Tibial nerve (tissue), 4 donors: ENCODE results near the gene CHIC2. TPM values are rescaled to one million over a fixed set of nuclear protein-coding genes. Genes with fewer than 3 reads are reported as not detected.

Experiments
- DNase-seq, 2 donors: peaks; one replicate each; pipeline ENCODE4 v3.0.0-alpha.2; 2019; ENCODE audit warnings: low spot score in 2 of 2
- H3K27ac ChIP-seq, 4 donors: fragments of 200-600 bp; sonication (generic) in 3 of 4; one replicate each; pipeline ENCODE4 v1.5.1; 2017 to 2019; ENCODE audit warnings: mild to moderate bottlenecking in 1 of 4
- H3K27me3 ChIP-seq, 2 donors: fragments of 200-600 bp; sonication (generic) in 1 of 2; one replicate each; pipeline versions ENCODE4 v1.5.1 to v1.6.0; 2017 to 2019
- H3K36me3 ChIP-seq, 3 donors: fragments of 200-600 bp; sonication (generic); one replicate each; pipeline ENCODE4 v1.5.1; 2018 to 2019
- H3K4me1 ChIP-seq, 4 donors: fragments of 200-600 bp; sonication (generic) in 3 of 4; one replicate each; pipeline ENCODE4 v1.5.1; 2017 to 2019
- H3K4me3 ChIP-seq, 4 donors: fragments of 200-600 bp; sonication (generic) in 3 of 4; one replicate each; pipeline ENCODE4 v1.5.1; 2017 to 2019; ENCODE audit warnings: mild to moderate bottlenecking in 1 of 4, moderate library complexity in 1 of 4
- H3K9me3 ChIP-seq, 4 donors: fragments of 200-600 bp; sonication (generic) in 3 of 4; one replicate each; pipeline ENCODE4 v1.5.1; 2017 to 2019
- EP300 ChIP-seq, 2 donors: sonication (generic); formaldehyde crosslinking; IDR thresholded peaks; one replicate each; pipeline ENCODE4 v1.6.1; 2017; ENCODE audit warnings: antibody characterized with exemption in 2 of 2, mild to moderate bottlenecking in 1 of 2
- POLR2A ChIP-seq, 2 donors: fragments of 450-650 bp; IDR thresholded peaks; one replicate each; pipeline ENCODE4 v1.6.1; 2017; ENCODE audit warnings: antibody characterized with exemption in 2 of 2, mild to moderate bottlenecking in 2 of 2, moderate library complexity in 2 of 2
- WGBS, 2 donors: methylation state at CpG; one replicate each; pipeline ENCODE4 v1.1.5; 2018; 5-methylcytosine and 5-hydroxymethylcytosine counted together
- total RNA-seq, 4 donors: library from RNA; depleted of rRNA; stranded (reverse); fragments of >200 nt; gene quantifications; one replicate each; pipeline ENCODE4 v1.1.0, GENCODE V29; 2016
- TF ChIP-seq, protein P1 (sequence below), 5 experiments: fragments of 200-600 bp in 3 of 5; fragments of 450-650 bp in 2 of 5; sonication (generic) in 3 of 5; IDR thresholded peaks; one replicate each; pipeline ENCODE4 v1.5.1; 2016 to 2019; ENCODE audit warnings: antibody characterized with exemption in 5 of 5, mild to moderate bottlenecking in 3 of 5, moderate library complexity in 2 of 5

Gene CHIC2
- total RNA-seq, 4 donors from 2014 or later = 51.1 to 84.6 (median 60.6) TPM

DNA sequence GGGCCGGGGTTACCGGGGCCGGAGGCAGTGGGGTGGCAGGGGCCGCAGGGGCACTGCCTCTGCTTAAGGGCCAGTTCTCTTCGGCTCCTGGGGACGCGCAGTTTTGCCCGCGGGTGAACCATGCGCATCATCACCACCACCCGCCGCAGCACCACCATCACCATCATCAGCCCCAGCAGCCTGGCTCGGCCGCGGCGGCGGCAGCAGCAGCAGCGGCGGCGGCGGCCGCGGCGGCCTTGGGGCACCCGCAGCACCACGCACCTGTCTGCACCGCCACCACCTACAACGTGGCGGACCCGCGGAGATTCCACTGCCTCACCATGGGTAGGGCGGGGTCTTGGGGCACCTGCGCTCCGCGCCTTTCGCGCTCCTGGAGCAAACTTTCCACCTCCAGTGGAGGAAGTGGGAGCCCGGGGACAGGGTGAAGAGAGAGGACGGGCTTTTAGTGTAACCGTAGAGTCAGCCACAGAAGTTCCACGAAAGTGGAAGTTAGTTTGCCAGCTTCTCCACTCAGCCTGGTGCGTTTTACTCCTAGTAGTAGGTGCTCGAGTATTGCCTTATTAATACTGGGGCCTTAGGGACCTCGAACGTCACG lies 36.3 kb upstream of the CHIC2 start:
- no peak for DNase-seq
- WGBS, 2 donors = 0 to 1% methylated on average over 37 to 40 of the region's 46 CpGs
- TF ChIP-seq EP300 (IDR thresholded peaks at IDR 0.05) (no peak), POLR2A (IDR thresholded peaks at IDR 0.05) (no peak)
- TF ChIP-seq, protein P1, sequence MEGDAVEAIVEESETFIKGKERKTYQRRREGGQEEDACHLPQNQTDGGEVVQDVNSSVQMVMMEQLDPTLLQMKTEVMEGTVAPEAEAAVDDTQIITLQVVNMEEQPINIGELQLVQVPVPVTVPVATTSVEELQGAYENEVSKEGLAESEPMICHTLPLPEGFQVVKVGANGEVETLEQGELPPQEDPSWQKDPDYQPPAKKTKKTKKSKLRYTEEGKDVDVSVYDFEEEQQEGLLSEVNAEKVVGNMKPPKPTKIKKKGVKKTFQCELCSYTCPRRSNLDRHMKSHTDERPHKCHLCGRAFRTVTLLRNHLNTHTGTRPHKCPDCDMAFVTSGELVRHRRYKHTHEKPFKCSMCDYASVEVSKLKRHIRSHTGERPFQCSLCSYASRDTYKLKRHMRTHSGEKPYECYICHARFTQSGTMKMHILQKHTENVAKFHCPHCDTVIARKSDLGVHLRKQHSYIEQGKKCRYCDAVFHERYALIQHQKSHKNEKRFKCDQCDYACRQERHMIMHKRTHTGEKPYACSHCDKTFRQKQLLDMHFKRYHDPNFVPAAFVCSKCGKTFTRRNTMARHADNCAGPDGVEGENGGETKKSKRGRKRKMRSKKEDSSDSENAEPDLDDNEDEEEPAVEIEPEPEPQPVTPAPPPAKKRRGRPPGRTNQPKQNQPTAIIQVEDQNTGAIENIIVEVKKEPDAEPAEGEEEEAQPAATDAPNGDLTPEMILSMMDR (IDR thresholded peaks at IDR 0.05) = no peak

DNA sequence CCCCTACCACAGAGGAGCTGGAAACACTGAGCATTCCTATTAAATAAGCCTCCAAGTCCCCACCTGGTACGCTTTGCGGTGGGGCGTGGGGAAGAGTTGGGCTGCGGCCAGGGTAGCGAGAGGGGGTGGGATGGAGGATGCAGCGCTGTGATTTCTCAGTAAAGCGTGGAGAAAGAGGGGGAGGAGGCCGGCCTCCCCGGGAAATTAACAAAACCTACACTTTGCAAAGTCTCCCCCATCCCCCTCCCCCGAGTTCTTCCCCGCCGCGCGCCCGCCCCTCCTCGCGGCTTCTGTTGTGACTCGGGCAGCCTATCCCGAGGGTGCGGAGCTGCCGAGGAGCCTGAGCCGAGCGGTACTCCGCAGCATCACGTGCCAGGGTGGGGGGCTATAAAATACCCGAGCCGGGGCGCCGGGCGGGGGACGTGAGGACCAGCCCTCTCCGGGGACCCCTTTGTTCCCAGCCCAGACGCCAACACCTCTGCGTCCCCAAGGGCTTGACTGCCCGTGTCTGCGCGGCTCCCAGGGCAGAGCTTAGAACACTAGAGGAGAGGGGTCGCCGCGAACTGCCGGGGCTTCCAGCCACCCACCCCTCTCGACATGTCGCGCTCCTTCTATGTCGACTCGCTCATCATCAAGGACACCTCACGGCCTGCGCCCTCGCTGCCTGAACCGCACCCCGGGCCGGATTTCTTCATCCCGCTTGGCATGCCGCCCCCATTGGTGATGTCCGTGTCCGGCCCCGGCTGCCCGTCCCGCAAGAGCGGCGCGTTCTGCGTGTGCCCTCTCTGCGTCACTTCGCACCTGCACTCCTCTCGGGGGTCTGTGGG lies 35.6 kb upstream of the CHIC2 start, which contains the start of gene GSX2:
TSS of gene GSX2 (plus strand) at position 416 of the 827 bp plus-strand sequence. CDS start at position 598, 182 bp downstream.
- H3K4me3 ChIP-seq = peak within 1 kb of the TSS; percentile 12 to 45 (median 28)
- WGBS, 2 donors = 2 to 3% methylated on average over 31 to 41 of the region's 66 CpGs
- peaks cover 0 to 100% of the 10 kb centered on the region in 2 donors for H3K27me3 ChIP-seq
- no peaks in the 10 kb centered on the region for H3K9me3 ChIP-seq
- H3K36me3 ChIP-seq = no peaks in the 10 kb centered on the region
- H3K27ac ChIP-seq = peak within 1 kb of the TSS in 1 of 4 donors; percentile 40
- TF ChIP-seq, protein P1 (IDR thresholded peaks at IDR 0.05) = no peak
- TF ChIP-seq POLR2A (IDR thresholded peaks at IDR 0.05) (no peak), EP300 (IDR thresholded peaks at IDR 0.05) (no peak)
- H3K4me1 ChIP-seq = peaks cover 0 to 62% (median 33%) of the 10 kb centered on the region in 4 donors
- DNase-seq = no peak

More for the DNA sequence above, 36.3 kb upstream of the CHIC2 start:
- Histone ChIP-seq H3K4me3 (peak overlapping the region; percentile 12 to 45 (median 28)), H3K4me1 (peaks cover 0 to 62% (median 33%) of the 10 kb centered on the region in 4 donors), H3K27ac (peak overlapping the region in 1 of 4 donors; percentile 40), H3K36me3 (no peaks in the 10 kb centered on the region), H3K27me3 (peaks cover 0 to 100% of the 10 kb centered on the region in 2 donors), H3K9me3 (no peaks in the 10 kb centered on the region)

DNA sequence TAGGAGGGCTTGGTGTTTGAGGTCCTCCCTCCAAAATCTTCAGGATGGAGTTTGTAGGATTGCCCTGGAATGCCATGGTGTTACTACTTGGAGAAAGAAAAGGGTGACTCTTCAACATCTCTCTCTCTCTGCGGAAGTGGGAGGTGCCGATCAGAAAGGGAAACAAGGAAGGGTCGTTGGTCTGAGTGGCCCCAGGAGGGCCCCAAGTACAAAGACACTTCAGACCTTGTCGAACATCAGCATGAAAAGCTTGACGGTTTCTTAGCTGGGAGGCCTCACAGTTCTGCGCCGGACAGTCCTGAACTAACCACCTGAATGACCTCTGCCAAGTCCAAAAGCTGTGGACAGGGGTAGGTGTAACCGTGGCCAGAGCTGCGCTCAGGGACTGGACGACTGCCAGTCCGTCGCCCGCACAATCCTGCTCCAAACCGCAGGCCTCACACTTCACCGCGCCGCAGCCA lies 34.9 kb upstream of the CHIC2 start:
- H3K27me3 ChIP-seq = peaks cover 0 to 100% of the 10 kb centered on the region in 2 donors

DNA sequence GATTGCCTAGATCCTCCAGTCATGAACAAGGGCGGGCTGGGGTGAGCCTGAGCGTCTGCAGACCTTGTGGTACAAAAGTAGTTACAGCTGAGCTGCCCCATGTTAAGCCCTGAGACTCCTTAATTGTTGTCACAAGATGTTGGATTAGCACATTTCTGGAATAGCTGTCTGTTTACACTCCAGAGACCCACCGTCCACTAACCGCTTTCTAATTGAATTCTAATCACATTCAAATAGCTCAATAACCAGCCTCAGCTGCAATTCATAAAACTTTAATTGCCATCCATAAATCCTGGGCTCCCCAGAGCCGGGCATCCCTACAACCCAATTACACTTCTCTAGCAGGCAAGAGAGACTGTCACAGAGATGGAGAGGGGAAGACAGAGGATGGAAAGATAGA lies 34.0 kb upstream of the CHIC2 start:
- WGBS, 2 donors = 9 to 15% methylated on average over 5 of the region's 5 CpGs
- TF ChIP-seq POLR2A (IDR thresholded peaks at IDR 0.05) (no peak), EP300 (IDR thresholded peaks at IDR 0.05) (no peak)
- TF ChIP-seq, protein P1 (IDR thresholded peaks at IDR 0.05) = no peak
- DNase-seq = no peak

More for the DNA sequence above, 34.9 kb upstream of the CHIC2 start:
- WGBS, 2 donors = 2 to 4% methylated on average over 17 of the region's 17 CpGs
- H3K9me3 ChIP-seq = no peaks in the 10 kb centered on the region
- DNase-seq = no peak
- H3K36me3 ChIP-seq = no peaks in the 10 kb centered on the region
- H3K27ac ChIP-seq = no peak overlapping the region
- TF ChIP-seq POLR2A (IDR thresholded peaks at IDR 0.05) (no peak), EP300 (IDR thresholded peaks at IDR 0.05) (no peak)
- TF ChIP-seq, protein P1 (IDR thresholded peaks at IDR 0.05) = no peak
- H3K4me3 ChIP-seq = peak overlapping the region in 3 of 4 donors; percentile 12 to 45 (median 37)
- peaks cover 0 to 59% (median 33%) of the 10 kb centered on the region in 4 donors for H3K4me1 ChIP-seq

More for the DNA sequence above, 34.0 kb upstream of the CHIC2 start:
- Histone ChIP-seq H3K4me3 (no peak overlapping the region), H3K9me3 (no peaks in the 10 kb centered on the region), H3K4me1 (peaks cover 0 to 56% (median 25%) of the 10 kb centered on the region in 4 donors), H3K27me3 (peaks cover 0 to 100% of the 10 kb centered on the region in 2 donors), H3K36me3 (no peaks in the 10 kb centered on the region), H3K27ac (no peak overlapping the region)
